Epidermal melanocyte (primary cell): ENCODE results near the gene NECTIN1.

Source experiments
- DNase-seq: peaks from one replicate; pipeline ENCODE4 v3.0.0; 2011; ENCODE audit warnings: low spot score; ENCODE audit not compliant: insufficient read length

The NECTIN1 gene

GRCh38 chr11:119643212-119643875 is 85.7 kb downstream of the NECTIN1 start:
- DNase-seq = no peak

GRCh38 chr11:119641983-119642745 is 86.8 kb downstream of the NECTIN1 start:
- no peak for DNase-seq

GRCh38 chr11:119640541-119640940 is 88.5 kb downstream of the NECTIN1 start:
- DNase-seq = no peak

GRCh38 chr11:119639642-119640205 is 89.3 kb downstream of the NECTIN1 start:
- DNase-seq = no peak

- DNase-seq = no peak
These were observed 90.1 kb downstream of the NECTIN1 start for GRCh38 chr11:119638851-119639250.

- no peak for DNase-seq
These were observed 91.5 kb downstream of the NECTIN1 start for GRCh38 chr11:119637481-119637880.

- no peak for DNase-seq
These were observed 93.2 kb downstream of the NECTIN1 start for GRCh38 chr11:119635776-119636175.

- DNase-seq = no peak
These were observed 93.8 kb downstream of the NECTIN1 start for GRCh38 chr11:119635041-119635740.

GRCh38 chr11:119634301-119634700 is 94.7 kb downstream of the NECTIN1 start:
- no peak for DNase-seq

- no peak for DNase-seq
These were observed 99.0 kb downstream of the NECTIN1 start for GRCh38 chr11:119629834-119630624.

GRCh38 chr11:119629085-119629484 is 99.9 kb downstream of the NECTIN1 start:
- DNase-seq = no peak

- no peak for DNase-seq
These were observed 101.7 kb downstream of the NECTIN1 start for GRCh38 chr11:119627286-119627685.

- DNase-seq = no peak
These were observed 102.1 kb downstream of the NECTIN1 start for GRCh38 chr11:119626871-119627270.

- DNase-seq = no peak
These were observed 102.7 kb downstream of the NECTIN1 start for GRCh38 chr11:119626197-119626841.

- DNase-seq = no peak
These were observed 103.6 kb downstream of the NECTIN1 start for GRCh38 chr11:119625206-119625978.

- no peak for DNase-seq
These were observed 104.4 kb downstream of the NECTIN1 start for GRCh38 chr11:119624629-119625028.

GRCh38 chr11:119624102-119624615 is 104.8 kb downstream of the NECTIN1 start:
- DNase-seq = no peak

- DNase-seq = no peak
These were observed 105.3 kb downstream of the NECTIN1 start for GRCh38 chr11:119623682-119624081.

GRCh38 chr11:119622454-119623143 is 106.4 kb downstream of the NECTIN1 start:
- DNase-seq = no peak
